ENCODE data around the gene TRAF3. TPM values are rescaled to one million over a fixed set of nuclear protein-coding genes. Genes with fewer than 3 reads are reported as not detected.
A peak's percentile ranks its signal among the peaks of the same experiment; 100 is the strongest.

The TRAF3 gene
- total RNA-seq, 6 experiments from 2014 or later, result 19.9 to 28.8 (median 22.6) TPM

DNA sequence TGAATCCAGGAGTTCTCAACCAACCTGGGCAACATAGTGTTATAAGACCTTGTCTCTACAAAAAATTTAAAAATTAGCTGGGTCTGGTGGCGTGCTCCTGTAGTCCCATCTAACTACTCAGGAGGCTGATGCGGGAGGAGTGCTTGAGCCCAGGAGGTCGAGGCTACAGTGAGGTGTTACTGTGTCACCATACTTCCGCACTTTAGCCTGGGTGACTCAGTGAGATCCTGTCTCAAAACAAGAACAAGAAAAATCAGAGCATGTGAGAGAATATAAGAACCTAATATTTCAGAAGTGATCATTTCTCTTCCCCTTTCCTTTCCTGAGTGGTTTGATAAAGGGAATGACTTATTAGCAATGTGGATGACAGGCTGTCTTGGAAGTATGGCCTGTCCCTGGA, 9.5 kb downstream of the TRAF3 start:
- peak overlapping the region; percentile 32 for H3K27ac Mint-ChIP-seq
- no peaks in the 10 kb centered on the region for H3K27me3 Mint-ChIP-seq (ENCODE audit: insufficient read depth)
- H3K4me3 Mint-ChIP-seq, result no peak overlapping the region
- peaks cover 10% of the 10 kb centered on the region for H3K36me3 Mint-ChIP-seq (ENCODE audit: low read depth)
- TF ChIP-seq, protein P1, sequence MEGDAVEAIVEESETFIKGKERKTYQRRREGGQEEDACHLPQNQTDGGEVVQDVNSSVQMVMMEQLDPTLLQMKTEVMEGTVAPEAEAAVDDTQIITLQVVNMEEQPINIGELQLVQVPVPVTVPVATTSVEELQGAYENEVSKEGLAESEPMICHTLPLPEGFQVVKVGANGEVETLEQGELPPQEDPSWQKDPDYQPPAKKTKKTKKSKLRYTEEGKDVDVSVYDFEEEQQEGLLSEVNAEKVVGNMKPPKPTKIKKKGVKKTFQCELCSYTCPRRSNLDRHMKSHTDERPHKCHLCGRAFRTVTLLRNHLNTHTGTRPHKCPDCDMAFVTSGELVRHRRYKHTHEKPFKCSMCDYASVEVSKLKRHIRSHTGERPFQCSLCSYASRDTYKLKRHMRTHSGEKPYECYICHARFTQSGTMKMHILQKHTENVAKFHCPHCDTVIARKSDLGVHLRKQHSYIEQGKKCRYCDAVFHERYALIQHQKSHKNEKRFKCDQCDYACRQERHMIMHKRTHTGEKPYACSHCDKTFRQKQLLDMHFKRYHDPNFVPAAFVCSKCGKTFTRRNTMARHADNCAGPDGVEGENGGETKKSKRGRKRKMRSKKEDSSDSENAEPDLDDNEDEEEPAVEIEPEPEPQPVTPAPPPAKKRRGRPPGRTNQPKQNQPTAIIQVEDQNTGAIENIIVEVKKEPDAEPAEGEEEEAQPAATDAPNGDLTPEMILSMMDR (IDR thresholded peaks at IDR 0.05), result no peak
- no peak for DNase-seq
- H3K4me1 Mint-ChIP-seq (ENCODE audit: low read depth), result peaks cover 29% of the 10 kb centered on the region
- H3K9me3 Mint-ChIP-seq, result no peaks in the 10 kb centered on the region

GRCh38 chr14:102789349-102789748, 12.1 kb downstream of the TRAF3 start:
- H3K4me1 Mint-ChIP-seq (ENCODE audit: low read depth), result peaks cover 29% of the 10 kb centered on the region
- H3K9me3 Mint-ChIP-seq, result peaks cover 8% of the 10 kb centered on the region

DNA sequence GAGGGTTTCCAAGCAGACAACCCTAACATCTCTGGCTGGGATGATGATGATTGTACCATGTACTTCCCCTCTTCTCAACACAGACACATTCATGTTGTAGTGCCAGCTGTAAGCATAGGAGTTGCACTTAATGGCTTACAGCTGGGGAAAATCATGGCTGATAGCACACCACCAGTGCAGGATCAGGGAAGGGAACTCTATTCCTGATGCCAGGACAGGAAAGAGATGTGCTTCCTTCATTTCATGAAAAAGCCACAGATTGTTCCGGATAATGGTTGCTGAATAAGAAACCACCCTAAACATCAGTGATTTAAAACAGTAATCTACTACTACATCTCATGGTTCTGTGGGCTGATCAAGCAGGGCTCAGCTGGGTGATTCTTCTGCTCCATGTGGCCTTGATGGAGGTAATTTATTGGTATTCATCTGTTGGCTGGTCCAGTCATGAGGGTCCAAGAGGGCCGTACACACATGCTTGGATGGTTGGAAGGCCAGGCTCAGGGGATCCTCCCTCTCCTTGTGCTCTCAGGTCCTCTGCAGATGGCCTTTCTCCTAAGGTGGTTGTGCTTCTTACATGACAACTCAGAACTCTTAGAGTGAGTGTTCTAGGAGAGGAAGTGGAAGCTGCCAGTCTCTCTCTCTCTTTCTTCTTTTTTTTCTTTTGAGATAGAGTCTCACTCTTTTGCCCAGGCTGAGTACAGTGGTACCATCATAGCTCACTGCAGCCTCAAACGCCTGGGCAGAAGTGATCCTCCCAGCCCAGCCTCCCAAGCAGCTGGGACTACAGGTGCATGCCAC, 16.5 kb downstream of the TRAF3 start:
- TF ChIP-seq, protein P1 (IDR thresholded peaks at IDR 0.05), result no peak
- Mint-ChIP-seq H3K9me3 (peaks cover 8% of the 10 kb centered on the region), H3K27me3 (ENCODE audit: insufficient read depth) (peaks cover 1% of the 10 kb centered on the region; the same call in 1 of the 2 replicates), H3K4me3 (no peak overlapping the region), H3K36me3 (ENCODE audit: low read depth) (peaks cover 24% of the 10 kb centered on the region), H3K4me1 (ENCODE audit: low read depth) (peaks cover 21% of the 10 kb centered on the region), H3K27ac (no peak overlapping the region)
- DNase-seq, result no peak

More at GRCh38 chr14:102789349-102789748, 12.1 kb downstream of the TRAF3 start:
- Mint-ChIP-seq H3K27ac (no peak overlapping the region), H3K4me3 (no peak overlapping the region), H3K36me3 (ENCODE audit: low read depth) (peaks cover 19% of the 10 kb centered on the region), H3K27me3 (ENCODE audit: insufficient read depth) (no peaks in the 10 kb centered on the region)
- TF ChIP-seq, protein P1 (IDR thresholded peaks at IDR 0.05), result no peak
- DNase-seq, result no peak

GRCh38 chr14:102795060-102795925, 18.0 kb downstream of the TRAF3 start:
- H3K4me3 Mint-ChIP-seq, result peak overlapping the region; percentile 84
- TF ChIP-seq, protein P1 (IDR thresholded peaks at IDR 0.05), result peak; percentile 69
- DNase-seq, result peak; percentile 86

DNA sequence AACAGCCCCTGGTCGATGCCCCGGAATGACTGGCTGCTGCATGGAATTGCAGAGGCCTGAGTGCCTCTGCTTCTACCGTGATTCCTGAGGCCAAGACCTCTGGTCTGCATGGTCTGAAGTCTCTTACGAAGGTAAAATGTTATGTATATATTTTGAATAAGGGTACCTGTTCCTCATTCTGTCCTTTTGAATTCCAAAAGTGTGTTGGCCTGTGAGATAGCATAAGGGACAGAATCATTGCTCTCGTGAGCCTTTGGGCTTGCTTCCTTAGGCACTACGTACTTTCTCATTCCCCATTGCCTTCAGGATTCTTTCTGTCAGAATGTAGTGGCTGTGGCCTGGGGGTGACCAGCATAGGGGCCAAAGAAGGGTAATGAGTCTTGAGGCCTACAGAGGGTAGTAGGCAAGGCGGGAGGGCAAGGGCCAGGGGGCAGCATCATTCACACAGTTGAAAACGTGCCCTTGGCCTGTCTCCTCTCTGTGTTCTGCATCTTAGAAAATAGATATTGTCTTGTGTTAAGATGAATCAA, 19.5 kb downstream of the TRAF3 start:
- peaks cover 34% of the 10 kb centered on the region for H3K4me1 Mint-ChIP-seq (ENCODE audit: low read depth)
- DNase-seq, result no peak
- H3K36me3 Mint-ChIP-seq (ENCODE audit: low read depth), result peaks cover 14% of the 10 kb centered on the region
- TF ChIP-seq, protein P1 (IDR thresholded peaks at IDR 0.05), result no peak
- peak overlapping the region; percentile 99 for H3K27ac Mint-ChIP-seq
- H3K27me3 Mint-ChIP-seq (ENCODE audit: insufficient read depth), result peaks cover 1% of the 10 kb centered on the region; the same call in 1 of the 2 replicates
- no peak overlapping the region for H3K4me3 Mint-ChIP-seq
- H3K9me3 Mint-ChIP-seq, result peaks cover 8% of the 10 kb centered on the region

More at GRCh38 chr14:102795060-102795925, 18.0 kb downstream of the TRAF3 start:
- H3K27me3 Mint-ChIP-seq (ENCODE audit: insufficient read depth), result peaks cover 1% of the 10 kb centered on the region; the same call in 1 of the 2 replicates
- peak overlapping the region; percentile 99 for H3K27ac Mint-ChIP-seq
- peaks cover 19% of the 10 kb centered on the region for H3K36me3 Mint-ChIP-seq (ENCODE audit: low read depth)
- H3K4me1 Mint-ChIP-seq (ENCODE audit: low read depth), result peaks cover 32% of the 10 kb centered on the region
- peaks cover 8% of the 10 kb centered on the region for H3K9me3 Mint-ChIP-seq
